NCI-H510A (cell line): Measurements from ENCODE around the gene DYDC2.

Experiments
- DNase-seq: peaks from one replicate; lab custom pipeline; 2025; lab: John Stamatoyannopoulos, UW

The DYDC2 gene

DNA sequence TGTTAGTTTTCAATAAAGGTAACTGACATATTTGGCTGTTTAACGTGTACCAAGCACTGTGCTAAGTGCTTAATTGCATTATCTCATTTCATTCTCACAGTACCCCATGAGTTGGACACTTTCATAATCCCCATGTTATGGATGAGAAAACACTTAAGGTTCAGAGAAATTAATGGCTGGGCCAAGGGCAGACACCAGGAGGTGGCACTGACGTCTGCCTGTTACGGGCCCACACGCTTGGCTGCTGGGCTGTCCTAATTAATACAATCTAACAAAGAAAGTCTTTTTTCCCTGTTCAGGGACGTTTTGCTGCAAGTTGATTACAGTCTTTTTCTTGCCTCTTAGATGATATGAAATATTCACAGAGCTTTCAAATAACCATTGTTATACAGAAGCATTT lies 16.1 kb downstream of the DYDC2 start:
- no peak for DNase-seq

GRCh38 chr10:80373502-80373901 lies 16.9 kb downstream of the DYDC2 start:
- no peak for DNase-seq

GRCh38 chr10:80379701-80380100 lies 23.1 kb downstream of the DYDC2 start:
- DNase-seq, result no peak

GRCh38 chr10:80380185-80380584 lies 23.6 kb downstream of the DYDC2 start:
- DNase-seq, result no peak

DNA sequence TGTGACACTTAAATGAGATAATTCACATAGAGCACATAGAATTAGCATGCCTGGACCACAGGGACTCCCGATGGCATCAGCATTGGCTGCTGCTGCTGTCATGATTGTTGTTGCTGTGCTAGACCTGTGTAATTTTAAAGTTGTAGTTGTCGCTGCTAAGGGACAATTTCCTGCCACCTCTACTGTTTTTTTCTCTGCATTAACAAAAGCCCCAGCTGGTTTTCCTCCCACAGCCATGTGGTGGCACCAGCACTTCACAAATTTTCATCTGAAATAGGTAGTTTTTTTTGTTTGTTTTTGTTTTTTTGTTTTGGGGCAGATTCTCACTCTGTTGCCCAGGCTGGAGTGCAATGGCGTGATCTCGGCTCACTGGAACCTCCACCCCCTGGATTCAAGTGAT lies 26.4 kb downstream of the DYDC2 start:
- no peak for DNase-seq

DNA sequence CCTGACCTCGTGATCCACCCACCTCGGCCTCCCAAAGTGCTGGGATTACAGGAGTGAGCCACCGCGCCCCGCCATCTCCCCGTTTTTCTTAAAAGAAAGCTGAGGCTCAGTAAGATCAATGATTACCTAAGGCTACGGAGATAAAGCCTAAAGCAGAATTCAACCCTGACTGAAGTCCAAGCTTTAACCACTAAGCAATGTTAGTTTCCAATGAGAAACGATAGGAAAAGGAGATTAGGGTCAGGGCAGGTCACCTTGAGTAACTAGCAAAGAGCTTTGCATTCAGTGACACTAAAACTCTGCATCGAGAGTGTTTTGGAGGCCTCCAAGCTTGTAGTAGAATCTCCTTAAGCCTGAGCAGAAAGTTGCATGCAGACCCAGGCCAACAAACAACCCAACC lies 34.2 kb downstream of the DYDC2 start:
- DNase-seq, result no peak

DNA sequence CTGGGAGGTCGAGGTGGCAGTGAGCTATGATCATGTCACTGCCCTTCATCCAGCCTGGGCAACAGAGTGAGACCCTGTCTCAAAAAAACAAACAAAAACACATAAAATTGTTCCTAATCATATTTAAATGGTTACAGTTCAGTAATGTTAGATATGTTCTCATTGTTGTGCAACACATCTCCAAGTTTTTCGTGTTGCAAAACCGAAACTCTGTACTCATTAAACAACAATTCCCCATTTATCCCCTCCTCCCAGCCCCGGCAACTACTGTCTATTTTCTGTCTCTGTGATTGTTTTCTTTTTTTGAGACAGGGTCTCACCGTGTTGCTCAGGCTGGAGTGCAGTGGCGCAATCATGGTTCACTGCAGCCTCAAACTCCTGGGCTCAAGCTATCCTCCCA lies 35.7 kb downstream of the DYDC2 start:
- DNase-seq, result no peak

DNA sequence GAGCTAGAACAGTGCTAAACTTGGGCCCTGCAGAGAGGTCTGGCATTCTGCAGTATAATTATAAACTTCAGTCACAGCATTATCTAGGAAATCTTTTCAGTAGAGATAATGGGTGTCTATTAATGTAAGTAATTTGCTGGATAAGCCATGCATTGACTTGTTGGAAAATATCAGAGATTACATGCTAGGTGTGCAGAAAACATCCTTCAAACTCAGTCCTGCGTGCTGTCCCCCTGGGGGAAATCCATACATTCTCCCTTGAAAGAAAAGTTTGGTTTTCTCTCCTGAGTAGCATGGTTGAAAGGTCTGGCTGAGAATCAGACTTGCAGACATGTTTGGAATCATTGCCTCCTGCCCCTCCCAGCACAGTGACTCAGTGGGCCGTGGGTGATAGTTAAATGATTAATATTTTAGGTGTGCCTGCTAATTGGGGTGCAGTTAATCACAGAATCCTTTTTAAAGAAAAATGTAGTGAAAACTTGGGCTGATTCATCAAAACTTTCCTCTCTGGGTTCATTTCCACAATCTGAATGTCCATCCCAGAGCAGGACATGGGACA lies 37.9 kb downstream of the DYDC2 start:
- DNase-seq, result no peak

DNA sequence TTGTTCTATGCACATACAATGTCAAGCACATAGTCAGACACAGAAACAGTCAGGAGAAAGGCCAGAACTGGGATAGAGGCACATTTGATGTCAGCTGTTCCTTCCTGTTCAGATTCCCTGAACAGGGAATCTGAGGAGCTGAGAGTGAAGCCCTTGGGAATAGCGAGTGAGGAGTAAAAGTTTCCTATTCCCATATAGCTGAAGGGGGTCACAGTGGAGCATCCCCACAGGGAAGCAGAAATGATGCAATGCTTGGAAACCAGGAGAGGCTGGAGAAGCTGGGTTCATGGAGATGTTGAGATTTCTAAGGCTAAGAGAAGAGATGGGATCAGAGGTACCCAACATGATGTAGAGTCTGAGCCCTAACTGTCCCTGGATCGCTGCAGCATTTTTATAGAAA lies 40.4 kb downstream of the DYDC2 start:
- DNase-seq, result no peak

GRCh38 chr10:80400136-80400804 lies 43.7 kb downstream of the DYDC2 start:
- no peak for DNase-seq

DNA sequence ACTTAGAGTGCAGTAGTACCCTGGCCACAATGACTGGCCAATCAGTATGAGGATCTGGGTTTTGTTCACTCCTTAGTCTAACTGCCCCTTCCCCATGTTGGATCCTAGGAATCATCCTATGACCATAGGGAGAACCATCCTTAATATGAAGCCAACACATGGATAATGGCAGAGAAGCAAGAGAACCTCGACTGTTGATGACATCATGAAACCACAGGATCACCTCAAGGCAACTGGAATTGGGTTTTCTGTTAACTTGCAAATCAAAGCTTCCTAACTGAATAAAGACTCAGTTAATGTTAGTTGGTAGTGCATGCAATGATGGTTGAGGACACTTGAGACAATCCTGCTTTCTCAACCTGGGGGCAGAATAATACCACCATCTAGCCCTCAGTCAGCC lies 48.5 kb downstream of the DYDC2 start:
- DNase-seq, result no peak

DNA sequence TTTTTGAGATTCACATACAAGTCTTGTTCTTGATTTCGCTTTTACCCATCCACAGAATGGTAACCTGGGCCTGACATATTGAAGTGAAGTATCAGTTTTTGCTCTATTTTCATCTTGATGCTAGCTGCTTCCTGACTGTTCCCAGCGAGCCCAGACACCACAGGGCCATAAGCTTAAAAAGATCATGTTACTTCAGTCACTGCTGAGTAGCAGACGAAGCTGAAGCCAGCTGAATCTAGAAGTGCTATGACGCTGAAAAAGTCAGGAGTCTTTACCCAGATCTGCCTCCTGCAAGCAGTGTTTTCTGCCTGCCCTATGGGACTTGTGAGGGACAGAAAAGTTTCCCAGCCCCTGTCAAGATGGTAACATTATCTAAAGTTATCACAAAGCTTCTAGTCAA lies 49.0 kb downstream of the DYDC2 start:
- peak; percentile 49 for DNase-seq

DNA sequence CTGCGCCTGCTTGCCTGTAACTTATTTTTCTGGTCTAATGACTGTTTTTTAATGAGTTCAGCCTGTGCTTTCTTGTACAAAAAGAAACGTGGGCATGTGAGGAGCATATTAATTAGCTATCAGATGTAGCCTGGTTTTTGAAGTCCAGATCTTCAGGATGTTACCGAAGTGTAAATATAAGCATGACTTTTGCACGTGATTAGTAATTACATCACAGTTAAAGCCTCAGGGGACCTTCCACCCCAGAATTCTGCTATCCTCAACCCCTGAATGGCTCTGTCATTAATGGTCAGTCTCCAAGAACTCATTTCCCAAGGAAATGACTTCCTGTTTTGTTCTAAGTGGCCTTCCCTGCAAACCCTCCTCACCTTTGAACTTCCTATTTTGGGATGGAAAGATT lies 49.6 kb downstream of the DYDC2 start:
- no peak for DNase-seq

- DNase-seq, result peak; percentile 60
These were observed 51.2 kb downstream of the DYDC2 start for GRCh38 chr10:80407812-80408241.

- peak; percentile 73 for DNase-seq
These were observed 51.9 kb downstream of the DYDC2 start, which contains the start of gene PRXL2A for GRCh38 chr10:80408242-80409101. TSS of gene PRXL2A (plus strand) at chr10:80408551. CDS start at chr10:80420468, 11,917 bp downstream.

GRCh38 chr10:80409121-80409520 lies 52.5 kb downstream of the DYDC2 start:
- DNase-seq, result no peak

GRCh38 chr10:80410122-80410521 lies 53.5 kb downstream of the DYDC2 start:
- no peak for DNase-seq

DNA sequence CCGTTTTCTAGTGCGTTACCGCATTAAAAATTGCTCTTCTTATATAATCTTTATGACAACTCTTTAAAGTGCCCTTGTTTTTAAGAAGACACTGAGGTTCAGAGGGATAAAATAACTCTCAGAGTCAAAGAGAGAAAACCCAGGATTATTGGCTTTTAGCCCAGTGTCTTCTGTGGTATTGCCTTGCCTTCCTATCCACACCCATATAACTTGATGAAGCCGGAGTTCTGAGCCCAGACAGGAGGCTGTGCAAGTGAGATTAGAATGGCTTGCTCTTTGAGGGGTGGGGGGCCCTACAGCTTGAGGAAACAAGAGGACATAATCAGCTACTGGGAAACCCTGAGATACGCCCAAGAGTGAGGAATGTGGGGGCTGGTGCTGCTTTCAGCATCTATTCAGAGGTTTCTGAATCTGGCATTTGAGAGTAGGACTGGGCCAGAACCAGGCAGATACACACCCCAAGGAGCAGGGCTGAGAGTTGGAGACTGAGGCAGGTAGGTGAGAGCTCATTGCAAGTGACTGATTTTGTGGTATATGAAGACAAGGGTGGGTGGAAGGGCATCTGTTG lies 54.1 kb downstream of the DYDC2 start:
- DNase-seq, result no peak

DNA sequence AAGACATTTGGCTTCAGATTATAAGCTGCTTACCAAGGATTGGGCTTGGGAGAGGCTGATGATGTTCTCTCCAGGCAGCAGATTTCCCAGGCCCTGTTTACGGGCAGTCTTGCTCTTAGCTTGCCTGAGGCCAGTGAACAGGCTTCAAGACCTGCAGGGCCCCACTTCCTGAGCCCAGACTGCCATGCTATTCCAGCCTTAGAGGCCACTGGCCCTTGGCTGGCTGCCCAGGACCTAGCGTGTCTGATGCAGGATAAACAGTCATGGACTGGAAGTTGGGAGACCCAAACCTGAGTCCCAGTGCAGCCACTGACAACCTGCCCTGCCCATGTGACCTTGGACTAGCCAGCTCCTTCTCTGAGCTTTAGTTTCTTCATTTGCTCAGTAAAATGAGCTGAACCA lies 54.7 kb downstream of the DYDC2 start:
- DNase-seq, result peak; percentile 16

DNA sequence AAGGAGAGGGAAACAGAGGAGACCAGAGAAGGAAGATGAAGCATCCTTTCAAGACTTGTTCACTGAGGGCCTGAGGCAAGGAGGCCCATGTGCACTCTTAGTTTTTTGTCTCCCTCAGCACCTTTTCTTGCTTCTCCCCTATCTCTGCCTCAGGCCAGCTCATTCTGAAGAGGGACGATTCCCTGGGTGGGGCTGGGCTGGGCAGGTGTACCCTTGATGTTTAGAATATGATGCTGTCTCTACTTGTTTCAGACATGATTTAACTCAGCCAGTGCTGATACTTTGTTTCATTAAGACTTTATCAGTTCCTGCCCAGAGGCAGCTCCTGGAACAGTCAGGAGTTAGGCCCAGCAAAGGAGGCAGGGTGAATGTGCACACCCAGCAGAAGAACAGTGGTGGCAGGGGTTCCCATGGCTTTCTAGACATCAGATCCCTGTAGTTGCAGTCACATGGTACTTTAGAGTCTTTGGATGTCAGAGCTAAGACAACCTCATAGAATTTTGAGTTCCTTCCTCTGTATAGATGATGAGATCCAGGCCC lies 55.2 kb downstream of the DYDC2 start:
- no peak for DNase-seq

DNA sequence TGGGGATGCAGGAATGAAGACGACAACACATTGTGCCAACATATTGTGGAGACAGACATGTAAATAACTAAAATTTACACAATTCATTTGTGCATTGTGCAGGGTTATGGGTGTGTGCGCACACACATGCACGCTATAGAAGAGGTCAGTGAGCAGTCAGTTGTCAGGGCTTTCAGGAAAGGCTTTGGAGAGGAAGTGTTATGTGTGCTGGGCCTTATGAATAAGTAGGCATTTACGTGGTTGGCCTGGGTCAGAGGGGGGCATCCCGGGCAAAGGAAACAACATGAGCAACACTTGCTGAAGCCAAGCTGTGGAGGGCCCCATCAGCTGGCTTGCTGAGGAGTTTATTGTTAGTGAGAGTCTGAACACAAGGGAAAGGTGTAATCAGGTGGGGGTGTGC lies 55.9 kb downstream of the DYDC2 start:
- DNase-seq, result no peak

GRCh38 chr10:80413271-80413996 lies 56.9 kb downstream of the DYDC2 start:
- DNase-seq, result peak; percentile 23
